OCI-LY7 (cell line): ENCODE data around the gene ACOT12. TPM values are rescaled to one million over a fixed set of nuclear protein-coding genes. Genes with fewer than 3 reads are reported as not detected.

Source experiments
- BruUV-seq: library from RNA; stranded (reverse); fragments of 400-500 nt; replicated peaks from 2 replicates; lab custom pipeline; 2021; lab: Mats Ljungman, UMichigan
- CTCF ChIA-PET: fragments of 300-600 bp; sonication (Branson Sonifier 250); formaldehyde crosslinking; loops from one replicate; lab custom pipeline; 2022; ENCODE audit warnings: antibody characterized with exemption; ENCODE audit not compliant: unreplicated experiment; lab: Charles Lee
- POLR2A ChIA-PET: fragments of 300-600 bp; sonication (Branson Sonifier 250); formaldehyde crosslinking; loops from one replicate; lab custom pipeline; 2022; ENCODE audit warnings: antibody characterized with exemption; lab: Charles Lee
- DNase-seq: peaks from one replicate; pipeline ENCODE4 v3.0.0-alpha.2; 2015; ENCODE audit warnings: low spot score
- H2AFZ ChIP-seq: fragments of 200-600 bp; sonication (generic), shearing (Covaris generic); 2 replicates; pipeline ENCODE4 v1.6.1; 2014; ENCODE audit warnings: mild to moderate bottlenecking, antibody characterized with exemption, low read length, moderate library complexity
- H3K27ac ChIP-seq: fragments of 200-600 bp; sonication (generic); 2 replicates; pipeline ENCODE4 v1.5.1; 2014; ENCODE audit warnings: mixed run types, low read depth, mild to moderate bottlenecking, moderate library complexity, low read length, inconsistent platforms; ENCODE audit not compliant: poor library complexity, severe bottlenecking
- H3K36me3 ChIP-seq: fragments of 200-600 bp; sonication (generic); 2 replicates; pipeline ENCODE4 v1.6.1; 2014; ENCODE audit warnings: mild to moderate bottlenecking, antibody characterized with exemption, low read length, moderate library complexity, mixed read lengths; ENCODE audit not compliant: insufficient read depth
- H3K4me1 ChIP-seq: fragments of 200-600 bp; sonication (generic); 2 replicates; pipeline ENCODE4 v1.5.1; 2014; ENCODE audit warnings: mild to moderate bottlenecking, low read length; ENCODE audit not compliant: insufficient read depth, poor library complexity, severe bottlenecking
- H3K4me2 ChIP-seq: fragments of 200-600 bp; sonication (generic); 2 replicates; pipeline ENCODE4 v1.6.1; 2014; ENCODE audit warnings: mild to moderate bottlenecking, low read length
- H3K4me3 ChIP-seq: fragments of 200-600 bp; sonication (generic); 2 replicates; pipeline ENCODE4 v1.5.1; 2014; ENCODE audit warnings: mild to moderate bottlenecking, low read depth, low read length; ENCODE audit not compliant: poor library complexity, severe bottlenecking
- H3K79me2 ChIP-seq: fragments of 200-600 bp; sonication (generic); 2 replicates; pipeline ENCODE4 v1.6.1; 2016; ENCODE audit warnings: low read depth, mild to moderate bottlenecking, low read length, moderate library complexity, mixed read lengths; ENCODE audit not compliant: insufficient read depth
- H3K9me2 ChIP-seq: fragments of 200-600 bp; sonication (generic); 2 replicates; pipeline ENCODE4 v1.6.1; 2016; ENCODE audit warnings: mild to moderate bottlenecking, low read length, mixed read lengths; ENCODE audit not compliant: insufficient read depth
- H3K9me3 ChIP-seq: fragments of 200-600 bp; sonication (generic); 2 replicates; pipeline ENCODE4 v1.6.1; 2014; ENCODE audit warnings: mild to moderate bottlenecking, mixed run types, low read length, mixed read lengths
- H4K20me1 ChIP-seq: fragments of 200-600 bp; sonication (generic); 2 replicates; pipeline ENCODE4 v1.6.1; 2014; ENCODE audit warnings: mild to moderate bottlenecking, antibody characterized with exemption, low read length, moderate library complexity, mixed read lengths; ENCODE audit not compliant: insufficient read depth
- EZH2phosphoT487 ChIP-seq: fragments of 200-600 bp; sonication (generic); IDR thresholded peaks from 2 replicates; pipeline ENCODE4 v1.6.1; 2018; ENCODE audit warnings: low read depth, borderline replicate concordance, mild to moderate bottlenecking, mixed run types, antibody characterized with exemption, low read length, moderate library complexity, mixed read lengths
- intact Hi-C: fragments of 100-400 bp; cut with micrococcal nuclease; formaldehyde crosslinking; loops from one replicate; pipeline ENCODE4 v1.10.0; 2022; ENCODE audit not compliant: unreplicated experiment
- total RNA-seq, 2 experiments: library from RNA; depleted of rRNA in 1 of 2; stranded (reverse); fragments of >200 nt in 1 of 2; shearing (Covaris generic) in 1 of 2; gene quantifications; 2 replicates each; pipeline ENCODE4 v1.2.3, GENCODE V29; 2014 to 2022
- TF ChIP-seq, protein P1 (sequence below): fragments of 200-600 bp; sonication (generic); conservative IDR thresholded peaks from 2 replicates; pipeline ENCODE4 v1.5.1; 2014; ENCODE audit warnings: mild to moderate bottlenecking, antibody characterized with exemption, low read length, moderate library complexity, mixed read lengths

ACOT12 gene
- total RNA-seq, 2 experiments from 2014 or later = 0.27 to 0.35 TPM

DNA sequence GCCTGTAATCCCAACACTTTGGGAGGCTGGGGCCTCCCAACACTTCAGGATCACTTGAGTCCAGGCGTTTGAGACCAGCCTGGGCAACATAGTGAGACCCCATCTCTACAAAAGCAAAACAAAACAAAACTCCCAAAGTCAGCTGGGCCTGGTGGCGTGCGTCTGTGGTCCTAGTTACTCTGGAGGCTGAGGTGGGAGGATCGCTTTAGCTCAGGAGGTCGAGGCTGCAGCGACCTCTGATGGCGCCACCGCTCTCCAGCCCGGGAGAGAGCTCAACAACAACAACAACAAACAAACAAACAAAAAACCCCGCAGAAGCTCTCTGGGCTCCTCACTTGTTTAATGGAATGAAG is 528 bp downstream of the ACOT12 start:
- Histone ChIP-seq H3K9me2 (no peaks in the 10 kb centered on the region), H3K4me1 (no peaks in the 10 kb centered on the region), H4K20me1 (no peaks in the 10 kb centered on the region), H3K4me3 (no peak overlapping the region), H3K4me2 (no peak overlapping the region), H2AFZ (no peak overlapping the region), H3K36me3 (no peaks in the 10 kb centered on the region), H3K27ac (no peak overlapping the region), H3K9me3 (no peaks in the 10 kb centered on the region), H3K79me2 (no peaks in the 10 kb centered on the region)
- no peak for DNase-seq
- intact Hi-C loops = no loop called here
- CTCF ChIA-PET = no interaction called here
- no TSS peak for BruUV-seq
- TF ChIP-seq, protein P1, sequence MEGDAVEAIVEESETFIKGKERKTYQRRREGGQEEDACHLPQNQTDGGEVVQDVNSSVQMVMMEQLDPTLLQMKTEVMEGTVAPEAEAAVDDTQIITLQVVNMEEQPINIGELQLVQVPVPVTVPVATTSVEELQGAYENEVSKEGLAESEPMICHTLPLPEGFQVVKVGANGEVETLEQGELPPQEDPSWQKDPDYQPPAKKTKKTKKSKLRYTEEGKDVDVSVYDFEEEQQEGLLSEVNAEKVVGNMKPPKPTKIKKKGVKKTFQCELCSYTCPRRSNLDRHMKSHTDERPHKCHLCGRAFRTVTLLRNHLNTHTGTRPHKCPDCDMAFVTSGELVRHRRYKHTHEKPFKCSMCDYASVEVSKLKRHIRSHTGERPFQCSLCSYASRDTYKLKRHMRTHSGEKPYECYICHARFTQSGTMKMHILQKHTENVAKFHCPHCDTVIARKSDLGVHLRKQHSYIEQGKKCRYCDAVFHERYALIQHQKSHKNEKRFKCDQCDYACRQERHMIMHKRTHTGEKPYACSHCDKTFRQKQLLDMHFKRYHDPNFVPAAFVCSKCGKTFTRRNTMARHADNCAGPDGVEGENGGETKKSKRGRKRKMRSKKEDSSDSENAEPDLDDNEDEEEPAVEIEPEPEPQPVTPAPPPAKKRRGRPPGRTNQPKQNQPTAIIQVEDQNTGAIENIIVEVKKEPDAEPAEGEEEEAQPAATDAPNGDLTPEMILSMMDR = no peak
- TF ChIP-seq EZH2phosphoT487 = no peak
- POLR2A ChIA-PET = no interaction called here

- no peaks in the 10 kb centered on the region for H3K9me3 ChIP-seq
- H3K4me1 ChIP-seq = no peaks in the 10 kb centered on the region
- no peak for TF ChIP-seq EZH2phosphoT487
- TF ChIP-seq, protein P1 = no peak
- CTCF ChIA-PET = no interaction called here
- no peaks in the 10 kb centered on the region for H4K20me1 ChIP-seq
- no peaks in the 10 kb centered on the region for H3K9me2 ChIP-seq
- no peaks in the 10 kb centered on the region for H3K79me2 ChIP-seq
- POLR2A ChIA-PET = no interaction called here
- no peak for DNase-seq
- no peak overlapping the region for H3K4me2 ChIP-seq
- no peaks in the 10 kb centered on the region for H3K36me3 ChIP-seq
- no peak overlapping the region for H2AFZ ChIP-seq
- intact Hi-C loops = no loop called here
- H3K4me3 ChIP-seq = no peak overlapping the region
- no TSS peak for BruUV-seq
- H3K27ac ChIP-seq = no peak overlapping the region
These were observed 4.9 kb downstream of the ACOT12 start for GRCh38 chr5:81389025-81389424.

- Histone ChIP-seq H3K9me2 (no peaks in the 10 kb centered on the region), H3K27ac (no peak overlapping the region), H3K9me3 (no peaks in the 10 kb centered on the region), H3K36me3 (no peaks in the 10 kb centered on the region), H4K20me1 (no peaks in the 10 kb centered on the region), H3K4me1 (no peaks in the 10 kb centered on the region), H2AFZ (no peak overlapping the region), H3K4me2 (no peak overlapping the region), H3K79me2 (no peaks in the 10 kb centered on the region), H3K4me3 (no peak overlapping the region)
- no TSS peak for BruUV-seq
- ChIA-PET CTCF (interaction anchor here (1.1 kb wide), 1 partner anchor 69 kb away, joined by 4 read pairs; no protein-coding TSS in a partner anchor), POLR2A (interaction anchor here (0.7 to 1.2 kb wide), 2 partner anchors 12 to 51 kb away, joined by 3 to 4 read pairs; no protein-coding TSS in a partner anchor)
- intact Hi-C loops = no loop called here
- TF ChIP-seq, protein P1 = no peak
- TF ChIP-seq EZH2phosphoT487 = no peak
- no peak for DNase-seq
These were observed 5.8 kb downstream of the ACOT12 start for GRCh38 chr5:81388169-81388568.
